ENCODE results near the gene NECAB3. TPM values are rescaled to one million over a fixed set of nuclear protein-coding genes. Genes with fewer than 3 reads are reported as not detected.

Gene NECAB3
- total RNA-seq, 1 donor from 2014 or later = 19.5 TPM

DNA sequence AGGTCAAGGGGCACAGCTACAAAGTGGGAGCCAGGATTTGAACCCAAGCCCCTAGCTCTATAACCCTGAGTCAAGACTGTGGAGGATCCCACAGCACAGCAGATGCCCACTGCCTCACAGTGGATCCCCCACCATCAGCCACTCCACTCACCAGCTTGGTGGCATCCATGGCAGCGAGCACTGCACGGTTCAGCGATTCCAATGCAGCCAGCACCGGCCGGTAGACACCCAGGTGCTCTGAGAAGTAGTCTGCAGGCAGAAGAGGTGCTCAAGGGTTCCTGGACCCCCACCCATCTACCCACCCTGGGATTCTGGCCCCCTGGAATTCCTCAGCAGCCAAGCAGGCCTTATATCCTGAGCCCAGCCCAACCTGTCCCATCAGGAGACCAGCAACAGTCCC, 5.0 kb downstream of the NECAB3 start:
- Mint-ChIP-seq H3K27ac (ENCODE audit: unreplicated experiment) (no peak overlapping the region), H3K9me3 (ENCODE audit: unreplicated experiment) (no peaks in the 10 kb centered on the region), H3K4me1 (ENCODE audit: low read depth, unreplicated experiment) (peaks cover 24% of the 10 kb centered on the region), H3K4me3 (ENCODE audit: unreplicated experiment) (no peak overlapping the region), H3K36me3 (ENCODE audit: low read depth, unreplicated experiment) (peaks cover 23% of the 10 kb centered on the region), H3K27me3 (ENCODE audit: low read depth, unreplicated experiment) (peaks cover 2% of the 10 kb centered on the region)
- Histone ChIP-seq H3K27me3 (ENCODE audit: insufficient read depth, low read length) (no peaks in the 10 kb centered on the region), H3K27ac (ENCODE audit: low read depth, low read length) (no peak overlapping the region), H3K79me2 (ENCODE audit: insufficient read depth, low read length) (peaks cover 2% of the 10 kb centered on the region), H3K4me3 (ENCODE audit: insufficient read depth, low read depth, low read length) (no peak overlapping the region), H3K4me2 (ENCODE audit: low read length) (no peak overlapping the region), H3K4me1 (ENCODE audit: insufficient read depth, low read length) (peaks cover 47% of the 10 kb centered on the region), H3K9ac (ENCODE audit: low read length) (no peak overlapping the region), H3K9me3 (ENCODE audit: insufficient read depth, low read depth, low read length) (no peaks in the 10 kb centered on the region), H4K20me1 (ENCODE audit: insufficient read depth, low read length) (peaks cover 50% of the 10 kb centered on the region), H3K36me3 (ENCODE audit: insufficient read depth, low read length) (no peaks in the 10 kb centered on the region), H2AFZ (ENCODE audit: low read depth, low read length) (no peak overlapping the region)
- TF ChIP-seq EZH2 (IDR thresholded peaks at IDR 0.05; ENCODE audit: insufficient read depth, low read length) = no peak
- TF ChIP-seq, protein P1, sequence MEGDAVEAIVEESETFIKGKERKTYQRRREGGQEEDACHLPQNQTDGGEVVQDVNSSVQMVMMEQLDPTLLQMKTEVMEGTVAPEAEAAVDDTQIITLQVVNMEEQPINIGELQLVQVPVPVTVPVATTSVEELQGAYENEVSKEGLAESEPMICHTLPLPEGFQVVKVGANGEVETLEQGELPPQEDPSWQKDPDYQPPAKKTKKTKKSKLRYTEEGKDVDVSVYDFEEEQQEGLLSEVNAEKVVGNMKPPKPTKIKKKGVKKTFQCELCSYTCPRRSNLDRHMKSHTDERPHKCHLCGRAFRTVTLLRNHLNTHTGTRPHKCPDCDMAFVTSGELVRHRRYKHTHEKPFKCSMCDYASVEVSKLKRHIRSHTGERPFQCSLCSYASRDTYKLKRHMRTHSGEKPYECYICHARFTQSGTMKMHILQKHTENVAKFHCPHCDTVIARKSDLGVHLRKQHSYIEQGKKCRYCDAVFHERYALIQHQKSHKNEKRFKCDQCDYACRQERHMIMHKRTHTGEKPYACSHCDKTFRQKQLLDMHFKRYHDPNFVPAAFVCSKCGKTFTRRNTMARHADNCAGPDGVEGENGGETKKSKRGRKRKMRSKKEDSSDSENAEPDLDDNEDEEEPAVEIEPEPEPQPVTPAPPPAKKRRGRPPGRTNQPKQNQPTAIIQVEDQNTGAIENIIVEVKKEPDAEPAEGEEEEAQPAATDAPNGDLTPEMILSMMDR (IDR thresholded peaks at IDR 0.05; ENCODE audit: insufficient read depth, low read depth, low read length) = no peak
- FAIRE-seq (no peak), DNase-seq (ENCODE audit: low read depth) (no peak)

DNA sequence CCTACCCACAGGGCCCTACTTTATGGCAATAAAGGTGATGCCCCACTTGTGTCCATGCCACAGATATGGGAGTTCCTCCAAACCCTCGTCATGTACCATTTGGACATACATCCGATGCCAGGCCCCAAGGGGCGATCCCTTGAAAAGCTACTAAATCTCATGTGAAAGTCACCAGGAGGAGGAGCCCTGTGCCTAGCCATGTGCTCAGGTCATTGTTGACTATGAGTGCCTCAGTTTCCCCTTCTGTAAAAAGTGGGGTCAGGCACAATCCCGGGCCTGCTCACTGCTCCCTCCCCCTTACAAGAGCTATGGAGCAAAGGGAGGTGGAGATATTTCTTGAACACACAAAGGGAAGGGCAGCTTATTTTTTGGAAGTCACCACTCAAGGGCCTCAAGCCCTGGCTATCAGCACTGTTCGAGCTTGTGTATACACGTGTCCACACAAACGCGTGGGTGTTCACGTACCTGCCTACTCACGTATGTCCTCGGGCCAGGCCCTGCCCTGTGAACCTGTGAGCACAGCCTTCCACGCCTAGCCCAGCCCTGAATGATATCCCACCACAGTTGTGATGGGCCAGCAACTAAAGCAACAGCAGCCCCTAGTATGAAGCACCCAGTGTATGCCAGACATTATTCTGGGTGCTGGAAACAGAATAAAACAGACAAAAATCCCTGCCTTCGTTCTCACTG, 5.6 kb downstream of the NECAB3 start:
- no peak overlapping the region for H3K9ac ChIP-seq (ENCODE audit: low read length)
- Mint-ChIP-seq H3K36me3 (ENCODE audit: low read depth, unreplicated experiment) (peaks cover 23% of the 10 kb centered on the region), H3K27me3 (ENCODE audit: low read depth, unreplicated experiment) (peaks cover 2% of the 10 kb centered on the region), H3K9me3 (ENCODE audit: unreplicated experiment) (no peaks in the 10 kb centered on the region), H3K4me3 (ENCODE audit: unreplicated experiment) (peak overlapping the region; percentile 67), H3K4me1 (ENCODE audit: low read depth, unreplicated experiment) (peaks cover 24% of the 10 kb centered on the region), H3K27ac (ENCODE audit: unreplicated experiment) (peak overlapping the region; percentile 75)
- H3K4me1 ChIP-seq (ENCODE audit: insufficient read depth, low read length) = peaks cover 49% of the 10 kb centered on the region
- DNase-seq (ENCODE audit: low read depth) (no peak), FAIRE-seq (no peak)
- no peaks in the 10 kb centered on the region for H3K27me3 ChIP-seq (ENCODE audit: insufficient read depth, low read length)
- TF ChIP-seq, protein P1 (IDR thresholded peaks at IDR 0.05; ENCODE audit: insufficient read depth, low read depth, low read length) = no peak
- no peak for TF ChIP-seq EZH2 (IDR thresholded peaks at IDR 0.05; ENCODE audit: insufficient read depth, low read length)
- no peaks in the 10 kb centered on the region for H3K9me3 ChIP-seq (ENCODE audit: insufficient read depth, low read depth, low read length)
- H3K4me2 ChIP-seq (ENCODE audit: low read length) = peak overlapping the region; percentile 94
- peaks cover 2% of the 10 kb centered on the region for H3K79me2 ChIP-seq (ENCODE audit: insufficient read depth, low read length)
- peaks cover 50% of the 10 kb centered on the region for H4K20me1 ChIP-seq (ENCODE audit: insufficient read depth, low read length)
- no peaks in the 10 kb centered on the region for H3K36me3 ChIP-seq (ENCODE audit: insufficient read depth, low read length)
- H3K4me3 ChIP-seq (ENCODE audit: insufficient read depth, low read depth, low read length) = no peak overlapping the region
- no peak overlapping the region for H2AFZ ChIP-seq (ENCODE audit: low read depth, low read length)
- no peak overlapping the region for H3K27ac ChIP-seq (ENCODE audit: low read depth, low read length)
